ENCODE results near the gene FAM98B. TPM values are rescaled to one million over a fixed set of nuclear protein-coding genes. Genes with fewer than 3 reads are reported as not detected.

The FAM98B gene
- total and polyA plus RNA-seq, 2 of the 13 experiments (the other 11 are each of a cell fraction or from before 2014, with no cell fraction given) = 3.7 to 4.7 TPM

GRCh38 chr15:38453971-38454695 is at the start of gene FAM98B (continued):
- peak; percentile 50; the same call in 1 of the 2 replicates for TF ChIP-seq ZBTB49 (CRISPR knock-in tag; IDR thresholded peaks at IDR 0.05; ENCODE audit: borderline replicate concordance)
- peak; percentile 91 for TF ChIP-seq PATZ1 (CRISPR knock-in tag; IDR thresholded peaks at IDR 0.05)
- TF ChIP-seq TARDBP (CRISPR knock-in tag; IDR thresholded peaks at IDR 0.05) = peak; percentile 94
- peak; percentile 67; the same call in 1 of the 2 replicates for TF ChIP-seq GLI4 (CRISPR knock-in tag; IDR thresholded peaks at IDR 0.05; ENCODE audit: borderline replicate concordance)
- TF ChIP-seq HNRNPL (IDR thresholded peaks at IDR 0.05; ENCODE audit: low read depth, low read length) = peak; percentile 35; the same call in 1 of the 2 replicates
- TF ChIP-seq ZBTB38 (CRISPR knock-in tag; IDR thresholded peaks at IDR 0.05) = peak; percentile 82
- TF ChIP-seq TBX2 (CRISPR knock-in tag; IDR thresholded peaks at IDR 0.05; ENCODE audit: borderline replicate concordance) = peak; percentile 76
- no peak for TF ChIP-seq TBX3 (IDR thresholded peaks at IDR 0.05; ENCODE audit: borderline replicate concordance)
- no peak for TF ChIP-seq SMARCE1 (IDR thresholded peaks at IDR 0.05; ENCODE audit: borderline replicate concordance)
- TF ChIP-seq ZFP41 (CRISPR knock-in tag; IDR thresholded peaks at IDR 0.05; ENCODE audit: borderline replicate concordance) = no peak
- no peak for TF ChIP-seq TERF1 (CRISPR knock-in tag; IDR thresholded peaks at IDR 0.05)
- TF ChIP-seq ZBTB43 (CRISPR knock-in tag; conservative IDR thresholded peaks at IDR 0.05) = 0 out of 2 replicates have a peak, but pooled peaks have one; percentile 34
- TF ChIP-seq CENPT (CRISPR knock-in tag; IDR thresholded peaks at IDR 0.05; ENCODE audit: low read depth) = no peak
- no peak for TF ChIP-seq HOXA7 (CRISPR knock-in tag; IDR thresholded peaks at IDR 0.05)
- no peak for TF ChIP-seq PLSCR1 (CRISPR knock-in tag; IDR thresholded peaks at IDR 0.05; ENCODE audit: borderline replicate concordance)
- no peak for TF ChIP-seq E2F1 (CRISPR knock-in tag; IDR thresholded peaks at IDR 0.05)
- TF ChIP-seq ZSCAN21 (CRISPR knock-in tag; IDR thresholded peaks at IDR 0.05; ENCODE audit: borderline replicate concordance) = peak; percentile 82
- no peak; the same call in 1 of the 2 replicates for TF ChIP-seq KLF12 (CRISPR knock-in tag; IDR thresholded peaks at IDR 0.05; ENCODE audit: borderline replicate concordance)
